Measurements from ENCODE around the gene SLC4A4. TPM values are rescaled to one million over a fixed set of nuclear protein-coding genes. Genes with fewer than 3 reads are reported as not detected.

SLC4A4 gene
- 0.20 to 0.33 TPM (median 0.29 TPM) in 3 replicates for polyA plus RNA-seq
- not detected for polyA plus RNA-seq (2011; ENCODE audit: low read depth)
- polyA plus RNA-seq (2011; cell fraction: cytosol; rRNA removed): 0.26 and 0.28 TPM in 2 replicates
- polyA plus RNA-seq (2011; cell fraction: nucleus; rRNA removed): 0.43 and 0.73 TPM in 2 replicates
- polyA plus RNA-seq (2012; ENCODE audit: low replicate concordance): 0.08 TPM in 1 of 2 replicates, not detected in the other
- polyA minus RNA-seq: 0.30 to 0.51 TPM (median 0.46 TPM) in 3 replicates
- polyA minus RNA-seq (2011; cell fraction: cytosol; rRNA and poly(A)+ RNA removed): 0.38 TPM
- polyA minus RNA-seq (2011; cell fraction: nucleus; rRNA and poly(A)+ RNA removed): 0.42 and 0.93 TPM in 2 replicates

- Histone ChIP-seq H3K4me3 (ENCODE audit: control insufficient read depth in 2 of 3, extremely low read depth in 1 of 3, insufficient read depth in 2 of 3, low read depth in 1 of 3, low read length in 3 of 3) (no peak within 1 kb of the TSS), H3K9me3 (ENCODE audit: control insufficient read depth, low read depth, low read length) (no peaks in the 10 kb centered on the region), H3K4me1 (ENCODE audit: control insufficient read depth, extremely low read depth, insufficient read depth, low read length) (no peaks in the 10 kb centered on the region), H3K79me2 (ENCODE audit: control insufficient read depth, insufficient read depth, low read length) (no peaks in the 10 kb centered on the region), H3K4me2 (ENCODE audit: control insufficient read depth, extremely low read depth, insufficient read depth, low read depth, low read length) (no peak within 1 kb of the TSS), H3K9ac (ENCODE audit: control insufficient read depth, extremely low read depth, insufficient read depth, low read length) (no peak within 1 kb of the TSS), H3K27ac (ENCODE audit: control insufficient read depth, insufficient read depth, low read length) (no peak within 1 kb of the TSS), H3K9me1 (ENCODE audit: control insufficient read depth, extremely low read depth, insufficient read depth, low read length) (no peaks in the 10 kb centered on the region), H3K27me3 (ENCODE audit: control insufficient read depth, extremely low read depth, insufficient read depth, low read length) (no peaks in the 10 kb centered on the region), H2AFZ (ENCODE audit: control insufficient read depth, low read length) (no peak within 1 kb of the TSS), H3K36me3 (ENCODE audit: control insufficient read depth in 2 of 2, extremely low read depth in 1 of 2, insufficient read depth in 2 of 2, low read length in 2 of 2) (no peaks in the 10 kb centered on the region), H4K20me1 (ENCODE audit: control insufficient read depth, extremely low read depth, insufficient read depth, low read length) (no peaks in the 10 kb centered on the region)
- dilution Hi-C loops (cut with MboI; ENCODE audit: extremely low pct_ligation_motif_present, low sequenced_read_pairs): no loop called here
- TF ChIP-seq EZH2 (IDR thresholded peaks at IDR 0.05; ENCODE audit: low read length) (no peak), CTCF (optimal IDR thresholded peaks at IDR 0.05 in 1 of 3, IDR thresholded peaks at IDR 0.05 in 1 of 3, conservative IDR thresholded peaks at IDR 0.05 in 1 of 3; ENCODE audit: extremely low read depth in 1 of 3, insufficient read depth in 2 of 3, low read length in 3 of 3) (no peak)
- no peak for DNase-seq (ENCODE audit: low read depth, low spot score)
- no peak for FAIRE-seq
These were observed at the start of gene SLC4A4 for GRCh38 chr4:71338846-71339593. SLC4A4 (plus strand) TSS chr4:71339020.

- Histone ChIP-seq H4K20me1 (ENCODE audit: control insufficient read depth, extremely low read depth, insufficient read depth, low read length) (no peaks in the 10 kb centered on the region), H3K36me3 (ENCODE audit: control insufficient read depth in 2 of 2, extremely low read depth in 1 of 2, insufficient read depth in 2 of 2, low read length in 2 of 2) (no peaks in the 10 kb centered on the region), H3K9me1 (ENCODE audit: control insufficient read depth, extremely low read depth, insufficient read depth, low read length) (no peaks in the 10 kb centered on the region), H3K79me2 (ENCODE audit: control insufficient read depth, insufficient read depth, low read length) (no peaks in the 10 kb centered on the region), H2AFZ (ENCODE audit: control insufficient read depth, low read length) (no peak overlapping the region), H3K4me2 (ENCODE audit: control insufficient read depth, extremely low read depth, insufficient read depth, low read depth, low read length) (no peak overlapping the region), H3K4me1 (ENCODE audit: control insufficient read depth, extremely low read depth, insufficient read depth, low read length) (no peaks in the 10 kb centered on the region), H3K9ac (ENCODE audit: control insufficient read depth, extremely low read depth, insufficient read depth, low read length) (no peak overlapping the region), H3K4me3 (ENCODE audit: control insufficient read depth in 2 of 3, extremely low read depth in 1 of 3, insufficient read depth in 2 of 3, low read depth in 1 of 3, low read length in 3 of 3) (no peak overlapping the region), H3K9me3 (ENCODE audit: control insufficient read depth, low read depth, low read length) (no peaks in the 10 kb centered on the region), H3K27me3 (ENCODE audit: control insufficient read depth, extremely low read depth, insufficient read depth, low read length) (no peaks in the 10 kb centered on the region), H3K27ac (ENCODE audit: control insufficient read depth, insufficient read depth, low read length) (no peak overlapping the region)
- TF ChIP-seq CTCF (optimal IDR thresholded peaks at IDR 0.05 in 1 of 3, IDR thresholded peaks at IDR 0.05 in 1 of 3, conservative IDR thresholded peaks at IDR 0.05 in 1 of 3; ENCODE audit: extremely low read depth in 1 of 3, insufficient read depth in 2 of 3, low read length in 3 of 3) (no peak), EZH2 (IDR thresholded peaks at IDR 0.05; ENCODE audit: low read length) (no peak)
- DNase-seq (ENCODE audit: low read depth, low spot score): no peak
- dilution Hi-C loops (cut with MboI; ENCODE audit: extremely low pct_ligation_motif_present, low sequenced_read_pairs): no loop called here
- no peak for FAIRE-seq
These were observed 48.7 kb upstream of the SLC4A4 start for GRCh38 chr4:71290074-71290473.
